Spleen (tissue), 11 donors: ENCODE data around the gene ETV6. TPM values are rescaled to one million over a fixed set of nuclear protein-coding genes. Genes with fewer than 3 reads are reported as not detected.
"Not testable (repeated sequence)": the region's sequence is repeated elsewhere in the genome, so short reads cannot be mapped to it uniquely, and the experiment has no call there.

Experiments
- DNase-seq: peaks from one replicate; pipeline ENCODE4 v3.0.0-alpha.2; 2020
- H3K27ac ChIP-seq, 8 donors: fragments of 200-600 bp; sonication (generic) in 7 of 8; 1 replicate in 4 of 8; 2 replicates in 4 of 8; pipeline versions ENCODE4 v1.5.0 to v1.8.0; 2016 to 2021; ENCODE audit warnings: inconsistent platforms in 4 of 8, mild to moderate bottlenecking in 4 of 8, moderate library complexity in 1 of 8
- H3K27me3 ChIP-seq, 7 donors: fragments of 200-600 bp; sonication (generic) in 6 of 7; replicated peaks in 1 of 7; 1 replicate in 4 of 7; 2 replicates in 3 of 7; pipeline versions ENCODE4 v1.5.0 to v1.8.0; 2016 to 2021; ENCODE audit warnings: inconsistent platforms in 3 of 7, mild to moderate bottlenecking in 1 of 7
- H3K36me3 ChIP-seq, 6 donors: fragments of 200-600 bp; sonication (generic) in 5 of 6; 1 replicate in 4 of 6; 2 replicates in 2 of 6; pipeline versions ENCODE4 v1.5.0 to v1.8.0; 2016 to 2021; ENCODE audit warnings: inconsistent platforms in 2 of 6
- H3K4me1 ChIP-seq, 6 donors: fragments of 200-600 bp; sonication (generic) in 5 of 6; 1 replicate in 3 of 6; 2 replicates in 3 of 6; pipeline versions ENCODE4 v1.5.0 to v1.8.0; 2016 to 2021; ENCODE audit warnings: inconsistent platforms in 3 of 6
- H3K4me3 ChIP-seq, 8 donors: fragments of 200-600 bp; sonication (generic) in 7 of 8; 1 replicate in 4 of 8; 2 replicates in 4 of 8; pipeline versions ENCODE4 v1.5.0 to v1.8.0; 2016 to 2021; ENCODE audit warnings: inconsistent platforms in 4 of 8, mild to moderate bottlenecking in 4 of 8, moderate library complexity in 2 of 8
- H3K9me3 ChIP-seq, 8 donors: fragments of 200-600 bp; sonication (generic) in 7 of 8; 1 replicate in 4 of 8; 2 replicates in 4 of 8; pipeline versions ENCODE4 v1.5.0 to v1.8.0; 2016 to 2021; ENCODE audit warnings: inconsistent platforms in 4 of 8
- CTCF ChIP-seq, 11 experiments: fragments of 200-600 bp in 7 of 11; fragments of 450-650 bp in 4 of 11; sonication (generic) in 4 of 11; IDR thresholded peaks in 8 of 11; conservative IDR thresholded peaks in 3 of 11; 1 replicate in 7 of 11; 2 replicates in 4 of 11; pipeline versions ENCODE4 v1.4.0 to v1.8.0; 2016 to 2021; ENCODE audit warnings: antibody characterized with exemption in 11 of 11, inconsistent platforms in 4 of 11, mild to moderate bottlenecking in 1 of 11
- POLR2A ChIP-seq, 3 donors: fragments of 450-650 bp; IDR thresholded peaks; one replicate each; pipeline ENCODE4 v1.5.1; 2017; ENCODE audit warnings: antibody characterized with exemption in 3 of 3, mild to moderate bottlenecking in 1 of 3
- POLR2AphosphoS5 ChIP-seq, 3 donors: sonication (generic); formaldehyde crosslinking; IDR thresholded peaks; one replicate each; pipeline ENCODE4 v1.5.1; 2017; ENCODE audit warnings: antibody characterized with exemption in 3 of 3
- WGBS, 5 donors: extraction: QIAGEN DNeasy Blood & Tissue Kit in 3 of 5; methylation state at CpG; one replicate each; pipeline versions ENCODE4 v1.1.5 to v1.1.7; 2013 to 2018; 5-methylcytosine and 5-hydroxymethylcytosine counted together
- intact Hi-C: fragments of 100-400 bp; cut with DNase I; formaldehyde crosslinking; loops from one replicate; pipeline ENCODE4 v1.15.0; 2023; ENCODE audit warnings: low total_unique reads
- polyA plus RNA-seq, 3 donors: library from polyadenylated mRNA; stranded (reverse); fragments of 200-250 nt; gene quantifications; one replicate each; pipeline ENCODE4 v1.2.1, GENCODE V29; 2013
- total RNA-seq, 7 donors: library from RNA; depleted of rRNA in 3 of 7; stranded (reverse); fragments of >200 nt in 3 of 7; fragmentation: NEBNext Ultra II Directional in 4 of 7; extraction: Animal tissue kit (Norgen Biotek cat#: 25700) in 4 of 7; gene quantifications; one replicate each; pipeline versions ENCODE4 v1.1.0 to v1.2.1, GENCODE V29; 2016 to 2021
- donor health status: healthy with polysubstance abuse.
- donor health status: DM: no; HTN: no; CAD: no; lungs with moderate emphysema.
- donor health status: DM: no; HTN: no; CAD: no.
- donor health status: Bipolar disorder and iron deficiency.
- donor health status: healthy.
- donor health status: DM: no; HTN: no; CAD: no.
- donor health status: DM: yes; HTN: yes; CAD: no.

ETV6 gene
- total and polyA plus RNA-seq, 10 donors = 7.2 to 116 (median 57.8) TPM

GRCh38 chr12:11628353-11628752 lies 21.1 kb upstream of the ETV6 start:
- Histone ChIP-seq H3K27ac (no peak overlapping the region), H3K36me3 (no peaks in the 10 kb centered on the region), H3K9me3 (no peaks in the 10 kb centered on the region), H3K4me3 (no peak overlapping the region), H3K27me3 (no peaks in the 10 kb centered on the region), H3K4me1 (peaks cover 0 to 7% (median 3%) of the 10 kb centered on the region in 6 donors)
- DNase-seq = no peak
- no peak for TF ChIP-seq CTCF (IDR thresholded peaks at IDR 0.05 in 8 of 11, conservative IDR thresholded peaks at IDR 0.05 in 3 of 11)
- intact Hi-C loops = no loop called here
- 66 to 80% (median 75%) methylated on average over 7 of the region's 7 CpGs for WGBS, 5 donors

- TF ChIP-seq CTCF (IDR thresholded peaks at IDR 0.05 in 8 of 11, conservative IDR thresholded peaks at IDR 0.05 in 3 of 11) (no peak), POLR2AphosphoS5 (IDR thresholded peaks at IDR 0.05) (no peak), POLR2A (IDR thresholded peaks at IDR 0.05) (no peak)
- WGBS, 5 donors = 71 to 82% (median 74%) methylated on average over 5 of the region's 5 CpGs
- no peak for DNase-seq
- Histone ChIP-seq H3K4me3 (no peak overlapping the region), H3K9me3 (no peaks in the 10 kb centered on the region), H3K27me3 (no peaks in the 10 kb centered on the region), H3K27ac (no peak overlapping the region), H3K4me1 (no peaks in the 10 kb centered on the region), H3K36me3 (no peaks in the 10 kb centered on the region)
- intact Hi-C loops = no loop called here
Measured at GRCh38 chr12:11630046-11630706, 19.3 kb upstream of the ETV6 start.

- intact Hi-C loops = no loop called here
- TF ChIP-seq POLR2AphosphoS5 (IDR thresholded peaks at IDR 0.05) = no peak
- no peak for TF ChIP-seq POLR2A (IDR thresholded peaks at IDR 0.05)
- TF ChIP-seq CTCF (IDR thresholded peaks at IDR 0.05 in 8 of 11, conservative IDR thresholded peaks at IDR 0.05 in 3 of 11) = no peak
- WGBS, 5 donors = 70 to 84% (median 79%) methylated on average over 1 of the region's 1 CpG
- no peak for DNase-seq
- H3K36me3 ChIP-seq = no peaks in the 10 kb centered on the region
- no peak overlapping the region for H3K27ac ChIP-seq
- peaks cover 0 to 10% (median 9%) of the 10 kb centered on the region in 8 donors for H3K9me3 ChIP-seq
- H3K27me3 ChIP-seq = no peaks in the 10 kb centered on the region
- H3K4me1 ChIP-seq = no peaks in the 10 kb centered on the region
- H3K4me3 ChIP-seq = no peak overlapping the region
Measured at GRCh38 chr12:11631288-11631687, 18.2 kb upstream of the ETV6 start.

- H3K4me1 ChIP-seq, DNase-seq, H3K27ac ChIP-seq, H3K4me3 ChIP-seq, H3K36me3 ChIP-seq, H3K27me3 ChIP-seq, intact Hi-C loops: not testable (repeated sequence)
- peaks cover 0 to 15% (median 13%) of the 10 kb centered on the region in 8 donors for H3K9me3 ChIP-seq
- WGBS, 5 donors = 93 to 99% (median 97%) methylated on average over 9 of the region's 9 CpGs
Measured at GRCh38 chr12:11631881-11632280, 17.6 kb upstream of the ETV6 start.

- Histone ChIP-seq H3K9me3 (peaks cover 0 to 15% (median 13%) of the 10 kb centered on the region in 8 donors), H3K27me3 (no peaks in the 10 kb centered on the region), H3K36me3 (no peaks in the 10 kb centered on the region), H3K27ac (no peak overlapping the region), H3K4me1 (no peaks in the 10 kb centered on the region), H3K4me3 (no peak overlapping the region)
- no peak for DNase-seq
- TF ChIP-seq POLR2AphosphoS5 (IDR thresholded peaks at IDR 0.05) = no peak
- no peak for TF ChIP-seq CTCF (IDR thresholded peaks at IDR 0.05 in 8 of 11, conservative IDR thresholded peaks at IDR 0.05 in 3 of 11)
- TF ChIP-seq POLR2A (IDR thresholded peaks at IDR 0.05) = no peak
- 73 to 89% (median 77%) methylated on average over 5 to 6 of the region's 6 CpGs for whole genome bisulfite sequencing, 5 donors
- intact Hi-C loops = no loop called here
Measured at GRCh38 chr12:11633968-11634367, 15.5 kb upstream of the ETV6 start.
